NCI-H146 treated with DMSO at 0.1 percent for 48 hours (cell line): ENCODE measurements around the gene NTN1.
"Not testable (repeated sequence)": the region's sequence is repeated elsewhere in the genome, so short reads cannot be mapped to it uniquely, and the experiment has no call there.

Source experiments
- DNase-seq: peaks from one replicate; lab custom pipeline; 2025; ENCODE audit not compliant: unreplicated experiment; lab: John Stamatoyannopoulos, UW

NTN1 gene

DNA sequence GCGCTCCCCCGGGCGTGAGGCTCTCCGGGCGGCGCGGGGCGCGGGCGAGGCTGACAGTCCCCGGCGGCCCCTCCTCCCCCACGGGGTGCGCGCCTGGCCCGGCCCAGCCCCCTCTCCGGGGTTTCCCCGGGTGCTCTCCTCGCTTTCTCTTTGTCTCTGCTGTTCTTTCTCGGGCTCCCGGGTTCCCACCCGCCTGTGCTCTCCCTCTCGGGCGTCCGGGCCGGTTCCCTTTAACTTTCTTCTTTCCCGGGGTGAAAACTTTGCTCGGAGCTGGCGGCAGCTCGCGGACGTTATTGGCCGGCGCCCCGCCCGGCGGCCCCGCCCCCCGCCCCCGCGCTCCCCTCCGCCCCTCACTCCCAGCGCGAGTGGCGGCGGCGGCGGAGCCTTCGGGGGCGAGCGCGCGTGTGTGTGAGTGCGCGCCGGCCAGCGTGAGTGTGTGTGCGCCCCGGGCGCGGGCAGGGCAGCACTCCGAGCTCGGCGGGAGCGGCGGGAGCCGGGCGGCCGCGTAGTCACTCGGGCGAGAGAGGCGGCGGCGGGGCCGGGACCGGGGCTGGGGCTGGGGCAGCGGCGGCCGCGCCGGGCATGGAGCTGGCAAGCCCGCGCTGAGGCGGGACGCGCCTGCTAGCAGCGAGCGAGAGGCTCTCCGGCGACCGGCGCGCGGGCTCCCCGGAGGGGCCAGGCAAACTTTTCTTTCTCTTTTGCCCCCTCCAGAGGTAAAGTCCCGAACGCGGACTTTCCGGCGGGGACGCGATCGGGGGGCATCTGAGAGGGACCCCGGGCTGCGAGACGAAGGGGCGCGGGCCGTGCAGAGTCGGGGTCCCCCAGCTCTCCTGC, at the start of gene NTN1:
Gene NTN1, plus strand, starts transcription at position 353 of the 834 bp plus-strand sequence. CDS start 864 bp downstream, outside the sequence.
- no peak for DNase-seq

DNA sequence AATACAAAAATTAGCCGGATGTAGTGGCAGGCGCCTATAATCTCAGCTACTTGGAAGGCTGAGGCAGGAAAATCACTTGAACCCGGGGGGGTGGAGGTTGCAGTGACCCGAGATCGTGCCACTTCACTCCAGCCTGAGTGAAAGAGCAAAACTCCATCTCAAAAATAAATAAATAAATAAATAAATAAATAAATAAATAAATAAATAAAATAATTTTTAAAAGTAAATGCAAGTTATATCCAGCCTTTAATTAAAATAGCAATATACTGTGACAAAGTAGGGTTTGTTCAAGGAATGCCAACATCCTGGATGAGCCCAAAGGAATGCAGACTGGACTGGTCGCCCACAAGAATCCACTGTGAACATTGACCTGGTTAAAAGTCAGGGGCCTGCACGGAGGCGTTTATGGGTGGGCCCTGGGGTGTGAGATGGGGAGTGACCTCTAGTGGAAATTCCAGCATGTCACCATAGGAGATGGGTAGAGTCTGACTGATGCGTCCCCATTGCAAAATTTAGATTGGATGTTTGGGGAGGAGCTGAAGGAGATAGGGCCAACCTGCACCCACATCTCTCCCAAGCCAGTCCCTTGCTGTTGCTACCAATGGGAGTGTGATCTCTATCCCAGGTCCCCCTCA, 46.1 kb upstream of the NTN1 start:
- no peak for DNase-seq

DNA sequence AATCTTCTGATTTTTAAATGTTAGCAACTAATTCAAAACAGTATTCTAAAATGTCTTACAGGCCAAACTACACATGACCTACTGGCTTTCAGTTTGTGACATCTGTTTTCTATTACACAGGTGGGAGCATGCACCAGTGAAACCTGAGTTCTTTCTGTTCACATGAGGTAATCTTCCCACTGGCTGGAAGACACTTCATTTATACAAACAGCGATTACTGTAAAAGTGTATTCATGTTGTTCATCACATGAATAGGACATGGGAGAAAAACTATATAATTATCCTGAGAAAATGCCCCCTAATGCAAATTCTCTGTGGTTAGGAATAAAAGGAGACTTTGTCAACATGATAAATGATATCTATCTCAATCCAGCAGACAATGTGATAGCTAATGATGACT, 44.7 kb upstream of the NTN1 start:
- DNase-seq, result peak; percentile 56

DNA sequence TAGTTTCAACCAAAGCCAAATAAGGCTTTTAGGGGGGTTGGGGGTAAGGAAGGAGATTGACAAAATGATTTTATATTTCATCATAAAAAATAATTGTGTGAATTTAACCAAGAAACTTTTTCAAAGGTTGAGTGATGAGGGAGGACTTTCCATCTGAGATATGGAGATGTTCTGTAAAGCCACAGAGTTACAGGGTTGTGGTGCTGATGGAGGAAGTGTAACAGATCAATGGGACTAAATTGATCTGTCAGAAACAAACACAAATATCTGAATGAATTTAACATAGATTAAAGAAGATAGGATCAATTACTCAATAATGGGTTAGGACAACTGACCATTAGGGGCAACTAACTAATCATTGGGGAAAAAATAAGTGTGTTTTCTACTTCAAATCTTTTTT, 41.6 kb upstream of the NTN1 start:
- DNase-seq, result no peak

DNA sequence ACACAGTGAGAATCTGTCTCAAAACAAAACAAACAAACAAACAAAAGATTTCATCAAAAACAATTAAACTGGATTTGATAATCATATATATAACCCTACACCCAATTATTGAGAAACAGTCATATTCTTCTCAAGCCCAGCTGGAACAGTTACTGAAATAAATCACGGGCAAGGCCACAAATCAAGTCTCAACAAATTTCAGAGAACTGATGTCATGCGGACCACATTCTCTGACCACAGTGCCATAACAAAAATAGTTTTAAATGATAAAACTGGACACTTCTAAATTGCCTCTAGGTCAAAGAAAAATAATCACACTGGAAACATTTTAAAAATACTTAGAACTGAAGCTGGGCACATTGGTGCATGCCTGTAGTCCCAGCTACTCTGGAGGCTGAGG, 39.9 kb upstream of the NTN1 start:
- no peak for DNase-seq

DNA sequence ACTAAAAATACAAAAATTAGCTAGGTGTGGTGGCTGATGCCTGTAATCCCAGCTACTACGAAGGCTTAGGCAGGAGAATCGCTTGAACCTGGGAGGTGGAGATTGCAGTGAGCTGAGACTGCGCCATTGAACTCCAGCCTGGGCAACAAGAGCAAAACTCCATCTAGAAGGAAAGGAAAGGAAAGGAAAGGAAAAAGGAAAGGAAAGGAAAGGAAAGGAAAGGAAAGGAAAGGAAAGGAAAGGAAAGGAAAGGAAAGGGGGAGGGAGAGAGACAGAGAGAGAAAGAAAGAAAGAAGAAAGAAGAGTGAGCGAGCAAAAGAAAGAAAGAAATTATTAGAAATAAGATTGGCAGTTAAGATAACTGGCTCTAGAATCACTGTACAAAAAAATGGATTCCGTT, 37.1 kb upstream of the NTN1 start:
- DNase-seq, result not testable (repeated sequence)

GRCh38 chr17:8985054-8985701, 36.1 kb upstream of the NTN1 start:
- DNase-seq, result no peak

GRCh38 chr17:8986295-8986694, 35.0 kb upstream of the NTN1 start:
- no peak for DNase-seq

- not testable (repeated sequence) for DNase-seq
Observed at GRCh38 chr17:8988263-8988935, 32.9 kb upstream of the NTN1 start.

- DNase-seq, result peak; percentile 29
Observed at GRCh38 chr17:8991514-8992285, 29.6 kb upstream of the NTN1 start.

- peak; percentile 46 for DNase-seq
Observed at GRCh38 chr17:8994319-8994718, 27.0 kb upstream of the NTN1 start.

DNA sequence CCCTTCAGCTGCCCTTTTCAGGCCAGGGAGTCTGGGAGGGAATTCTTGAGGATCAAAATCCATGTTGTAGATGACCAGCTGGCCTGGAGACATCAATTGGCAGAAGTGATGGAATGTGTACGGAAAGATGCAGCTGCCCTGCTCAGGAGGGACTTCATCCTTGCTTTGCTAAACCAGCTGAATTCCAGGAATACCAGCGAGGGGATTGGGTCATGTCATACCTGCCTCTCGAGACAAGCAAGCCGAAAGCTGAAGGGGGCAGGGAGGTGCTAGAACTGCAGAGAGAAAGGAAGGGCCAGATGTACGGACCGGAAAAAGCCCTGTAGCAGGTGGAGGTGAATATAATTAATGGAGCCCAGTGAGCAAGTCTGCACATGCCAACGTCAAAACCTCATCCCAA, 25.6 kb upstream of the NTN1 start:
- DNase-seq, result no peak

DNA sequence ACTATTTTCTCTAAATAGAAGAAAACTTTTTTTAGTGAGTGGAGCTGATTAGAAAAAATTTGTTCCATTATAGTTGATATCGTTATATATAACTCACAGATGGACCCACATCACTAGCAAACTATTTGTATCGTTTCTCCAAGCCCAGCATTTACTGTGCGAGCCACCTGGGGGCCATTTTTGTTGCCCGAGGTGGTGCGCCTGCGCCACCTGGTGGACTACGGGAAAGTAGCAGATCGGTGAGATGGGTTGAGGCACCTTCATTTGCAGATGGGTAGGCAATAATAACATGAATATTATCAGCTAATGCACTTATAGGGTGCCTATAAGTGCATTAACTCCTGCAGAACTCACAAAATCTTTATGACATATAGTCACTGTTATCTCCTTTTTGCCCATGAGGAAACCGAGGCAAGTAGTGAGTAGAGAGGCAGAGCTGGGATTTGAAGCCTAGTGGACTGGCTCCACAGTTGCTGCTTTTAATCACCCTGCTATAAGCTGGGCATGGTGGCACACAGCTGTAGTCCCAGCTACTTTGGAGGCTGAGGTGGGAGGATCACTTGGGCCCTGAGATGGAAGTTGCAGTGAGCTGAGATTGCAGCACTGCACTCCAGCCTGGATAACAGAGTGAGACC, 23.2 kb upstream of the NTN1 start:
- peak; percentile 44 for DNase-seq

GRCh38 chr17:9001559-9001958, 19.8 kb upstream of the NTN1 start:
- DNase-seq, result no peak

DNA sequence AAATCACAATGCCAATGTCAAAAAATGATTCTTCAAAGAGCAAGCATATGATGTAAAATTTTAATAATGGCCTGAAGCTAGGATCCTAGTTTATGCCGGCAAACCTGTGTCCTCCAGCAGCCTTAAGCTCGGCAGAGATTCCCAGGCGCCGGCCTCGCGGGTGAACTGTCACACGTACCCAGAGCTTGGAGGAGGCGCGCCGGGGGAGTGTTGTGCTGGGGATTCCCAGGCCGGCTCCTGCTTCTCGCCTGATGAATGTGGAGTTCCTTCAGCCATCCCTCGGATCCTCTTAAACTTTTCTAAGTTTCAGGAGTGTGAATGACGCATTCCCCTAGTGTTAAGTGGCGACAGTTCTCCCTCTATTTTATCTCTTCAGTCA, 19.1 kb upstream of the NTN1 start:
- DNase-seq, result no peak

DNA sequence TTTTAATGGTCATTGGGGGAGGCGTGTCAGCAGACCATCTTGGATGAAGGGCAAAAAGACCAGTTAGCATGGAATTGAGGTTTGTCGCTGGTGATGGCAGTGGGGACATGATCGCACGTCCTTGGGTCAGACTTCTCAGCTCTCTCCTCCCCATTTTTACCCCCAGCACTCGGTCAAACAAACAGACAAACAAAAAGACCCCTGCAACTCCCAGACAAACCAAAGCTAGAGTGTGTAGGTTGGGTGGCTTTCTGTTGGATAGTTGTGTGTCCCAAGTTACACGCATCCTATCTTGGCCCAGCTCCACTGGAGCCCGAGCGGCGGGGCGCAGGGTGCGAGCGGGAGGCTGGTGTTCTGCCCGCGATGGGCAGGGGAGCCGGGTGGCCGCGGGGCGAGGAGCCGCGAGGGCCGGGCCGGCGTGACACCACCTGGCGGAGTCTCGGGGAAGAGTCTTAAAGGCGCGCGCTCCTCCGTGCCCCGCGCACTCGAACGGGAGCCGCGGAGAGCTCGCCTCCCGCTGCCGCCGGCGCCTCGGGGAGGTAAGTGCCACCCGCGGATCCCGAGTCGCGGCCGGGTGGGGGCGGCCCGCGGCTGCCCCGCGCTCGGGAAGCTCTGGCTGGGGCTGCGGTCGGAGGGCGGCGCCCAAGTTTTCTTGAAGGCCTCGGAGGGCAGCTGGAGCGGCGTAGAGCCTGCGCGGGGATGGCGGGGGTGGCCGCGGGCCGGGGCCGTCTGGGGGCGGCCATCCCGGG, 18.5 kb upstream of the NTN1 start:
- DNase-seq, result no peak

DNA sequence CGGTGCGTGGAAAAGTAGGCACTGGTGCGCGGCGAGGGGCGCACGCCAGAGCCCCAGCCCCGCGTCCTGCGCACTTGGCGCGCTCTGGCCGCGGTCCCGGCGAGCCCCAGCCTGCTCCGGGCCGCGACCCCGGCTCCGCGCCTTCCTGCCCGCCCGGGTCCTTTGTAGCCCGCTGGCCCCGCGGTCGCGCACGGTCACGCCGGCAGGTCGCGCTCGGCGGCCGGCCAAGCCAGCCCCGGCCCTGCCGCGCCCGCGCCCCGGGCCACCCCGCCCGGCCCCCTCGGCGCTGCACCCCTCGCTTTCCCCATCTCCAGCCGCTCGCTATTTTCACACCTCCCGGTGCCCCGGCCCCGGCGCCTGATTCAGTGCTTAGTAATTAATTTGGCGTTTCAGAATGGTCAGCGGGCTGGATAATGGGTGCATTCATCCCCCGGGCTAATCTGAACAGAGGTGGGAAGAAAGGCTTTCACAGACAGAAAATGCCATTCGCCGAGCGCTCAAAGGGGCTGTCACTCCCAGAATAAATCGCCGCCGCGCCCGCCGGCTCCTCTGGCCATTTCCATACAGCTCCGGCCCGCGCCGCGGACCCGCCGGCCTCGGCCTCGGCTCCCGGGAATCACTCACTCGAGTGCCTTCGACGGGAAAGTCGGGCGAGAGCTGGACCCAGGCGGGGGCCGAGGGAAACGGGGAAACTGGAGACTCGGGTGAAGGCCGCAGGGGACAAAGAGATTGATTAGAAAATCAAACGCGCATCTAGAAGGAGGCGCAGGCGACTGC, 17.8 kb upstream of the NTN1 start:
- no peak for DNase-seq

DNA sequence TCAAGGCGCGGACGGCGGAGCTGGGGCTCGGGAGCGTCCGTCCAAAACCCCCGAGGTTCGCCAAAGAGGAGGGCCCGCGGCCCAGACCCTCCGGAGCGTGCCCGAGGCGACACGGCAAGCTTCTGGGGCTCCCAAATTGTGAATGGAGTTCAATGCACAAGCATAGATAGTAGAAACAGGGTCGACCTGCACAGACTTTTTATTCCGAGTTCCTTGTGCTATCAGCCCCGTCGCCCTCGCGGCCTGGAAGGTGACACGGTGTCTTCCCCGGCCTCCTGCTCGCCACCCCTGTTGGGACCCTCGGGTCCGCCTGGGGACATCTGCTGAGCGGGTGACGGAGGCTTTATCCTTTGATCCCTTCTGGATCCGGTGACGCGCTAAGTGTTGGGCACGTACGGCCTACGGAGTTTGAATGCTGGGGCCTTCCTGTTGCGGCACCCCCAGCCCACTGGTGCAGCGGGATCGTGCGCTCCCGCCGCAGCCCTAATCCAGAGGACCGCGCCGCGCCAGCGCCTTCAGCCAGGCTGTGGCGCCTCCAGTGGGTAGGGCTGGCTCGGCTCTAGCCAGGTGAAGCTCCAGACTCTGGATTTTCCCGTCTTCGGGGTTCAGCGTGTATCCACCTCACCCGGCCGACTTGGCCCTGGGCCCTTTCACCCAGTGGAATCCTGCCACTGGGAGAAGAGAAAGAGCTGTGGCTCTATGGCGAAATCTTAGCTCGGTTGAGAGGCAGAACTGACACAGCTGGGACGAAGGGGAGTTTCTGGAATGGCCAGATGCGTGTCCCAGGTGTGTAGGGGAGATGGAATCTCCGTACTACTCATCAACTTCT, 17.0 kb upstream of the NTN1 start:
- DNase-seq, result no peak
